HG03378 (cell line): ENCODE results near the gene RHEX.
A peak's percentile ranks its signal among the peaks of the same experiment; 100 is the strongest.
"Not testable (repeated sequence)": the region's sequence is repeated elsewhere in the genome, so short reads cannot be mapped to it uniquely, and the experiment has no call there.

Experiments used
- ATAC-seq: cut with Tn5 transposase; IDR thresholded peaks from one replicate; pipeline ENCODE4 v1.9.1; 2021; ENCODE audit warnings: mild to moderate bottlenecking, moderate library complexity; ENCODE audit not compliant: unreplicated experiment

RHEX gene, protein sequence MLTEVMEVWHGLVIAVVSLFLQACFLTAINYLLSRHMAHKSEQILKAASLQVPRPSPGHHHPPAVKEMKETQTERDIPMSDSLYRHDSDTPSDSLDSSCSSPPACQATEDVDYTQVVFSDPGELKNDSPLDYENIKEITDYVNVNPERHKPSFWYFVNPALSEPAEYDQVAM

DNA sequence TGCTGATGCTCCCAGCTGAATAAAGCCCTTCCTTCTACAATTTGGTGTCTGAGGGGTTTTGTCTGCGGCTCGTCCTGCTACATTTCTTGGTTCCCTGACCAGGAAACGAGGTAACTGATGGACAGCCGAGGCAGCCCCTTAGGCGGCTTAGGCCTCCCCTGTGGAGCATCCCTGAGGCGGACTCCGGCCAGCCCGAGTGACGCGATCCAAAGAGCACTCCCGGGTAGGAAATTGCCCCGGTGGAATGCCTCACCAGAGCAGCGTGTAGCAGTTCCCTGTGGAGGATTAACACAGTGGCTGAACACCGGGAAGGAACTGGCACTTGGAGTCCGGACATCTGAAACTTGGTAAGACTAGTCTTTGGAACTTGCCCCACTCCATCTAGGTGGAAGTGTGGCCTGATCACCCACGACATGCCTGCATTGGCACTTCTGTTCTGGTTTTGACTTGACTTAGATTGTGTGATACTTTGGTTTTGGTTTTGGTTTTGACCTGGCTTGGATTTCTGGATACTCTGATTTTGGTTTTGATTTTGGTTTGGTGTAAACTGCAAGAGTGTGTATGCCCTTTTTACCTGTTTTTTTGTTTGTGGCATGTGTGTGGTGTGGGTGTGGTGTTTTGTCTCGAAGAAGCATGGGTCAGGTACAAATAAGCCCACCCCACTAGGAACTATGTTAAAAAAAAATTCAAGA, at the start of gene RHEX:
Gene RHEX (plus strand): TSS at position 255 of the 692 bp plus-strand sequence. CDS start 44,656 bp downstream, outside the sequence.
- not testable (repeated sequence) for ATAC-seq

DNA sequence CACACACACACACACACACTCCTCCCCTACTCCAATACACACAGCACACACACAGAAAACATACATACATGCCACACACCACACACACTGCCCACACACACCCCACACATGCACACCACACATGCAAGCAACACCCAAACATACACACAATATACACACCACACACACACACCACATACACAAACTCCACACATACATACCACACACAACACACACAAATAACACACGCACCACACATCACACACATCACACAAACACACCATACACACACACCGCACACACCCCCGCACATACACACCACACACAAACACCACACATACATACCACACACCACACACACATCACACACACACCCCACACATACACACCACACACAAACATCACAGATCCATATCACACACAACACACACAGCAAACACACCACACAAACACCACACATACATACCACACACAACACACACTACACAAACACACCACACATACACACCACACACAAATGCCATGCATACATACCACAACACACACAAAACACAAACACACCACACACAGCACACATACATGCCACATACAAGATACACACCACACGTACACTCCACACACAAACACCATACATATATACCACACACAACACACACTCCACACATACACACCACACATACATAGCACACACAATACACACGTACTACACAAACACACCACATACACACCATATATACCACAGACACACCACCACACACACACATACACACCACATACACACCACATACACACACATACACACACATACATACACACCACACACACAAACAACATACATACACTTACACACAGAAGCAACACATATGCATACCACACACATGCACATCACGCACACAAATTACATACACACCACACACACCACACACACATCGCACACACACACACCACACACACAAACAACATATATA, 48.8 kb upstream of the RHEX start:
- no peak for ATAC-seq

DNA sequence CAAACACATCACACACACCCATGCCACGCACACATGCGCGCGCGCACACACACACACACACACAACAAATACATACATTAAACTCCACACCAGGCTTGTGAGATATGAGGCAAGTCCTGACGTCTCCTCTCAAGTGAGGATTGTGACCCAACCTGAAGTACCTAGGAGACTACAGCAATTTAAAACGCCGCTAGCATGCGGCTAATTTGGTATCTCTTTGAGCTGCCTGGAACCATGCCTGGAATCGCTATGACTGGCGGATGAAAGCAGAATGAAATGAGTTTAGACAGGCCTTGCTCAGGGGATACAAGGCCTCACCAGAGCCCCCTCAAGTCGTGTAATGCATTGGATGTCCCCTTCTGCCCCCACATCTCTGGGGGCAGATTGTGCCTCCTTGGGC, 48.1 kb upstream of the RHEX start:
- ATAC-seq: no peak

DNA sequence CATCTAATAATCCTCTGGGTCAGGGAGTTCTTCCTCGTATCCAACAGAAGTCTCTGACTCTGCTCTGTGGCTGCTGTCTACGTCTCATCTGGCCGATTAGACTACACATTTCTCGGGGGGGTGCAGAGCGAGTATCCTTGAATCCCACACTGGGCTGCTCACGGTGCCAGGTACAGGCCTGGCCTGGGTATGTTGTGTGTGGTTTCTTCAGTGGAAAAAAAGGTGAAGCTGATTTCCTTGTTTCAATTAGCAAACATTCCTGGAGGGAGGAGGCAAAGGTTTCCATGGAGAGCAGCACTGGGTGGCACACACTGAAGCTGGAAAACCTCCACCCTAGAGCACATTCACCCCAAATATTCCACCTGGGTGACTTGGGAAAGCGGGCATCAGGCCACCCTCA, 47.7 kb upstream of the RHEX start:
- no peak for ATAC-seq

DNA sequence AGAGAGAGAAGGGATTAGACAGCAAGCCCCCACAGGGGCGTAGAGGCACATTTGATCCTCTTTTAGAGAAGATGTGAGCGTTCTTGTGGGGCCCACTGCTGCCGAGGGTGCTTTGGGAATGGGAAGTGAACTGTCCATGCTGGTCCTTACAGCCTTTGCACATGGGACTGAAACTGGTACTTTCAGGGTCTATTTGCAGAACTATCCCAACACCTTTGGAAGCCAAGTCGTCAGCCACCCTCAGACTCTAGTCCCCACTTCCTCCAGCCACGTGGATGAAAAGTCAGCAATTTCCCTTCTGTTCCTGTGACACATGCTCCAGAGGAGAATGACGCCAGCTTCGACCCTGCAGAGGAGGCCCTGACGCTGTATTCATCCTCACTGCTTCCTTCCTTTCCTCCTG, 47.2 kb upstream of the RHEX start:
- no peak for ATAC-seq

DNA sequence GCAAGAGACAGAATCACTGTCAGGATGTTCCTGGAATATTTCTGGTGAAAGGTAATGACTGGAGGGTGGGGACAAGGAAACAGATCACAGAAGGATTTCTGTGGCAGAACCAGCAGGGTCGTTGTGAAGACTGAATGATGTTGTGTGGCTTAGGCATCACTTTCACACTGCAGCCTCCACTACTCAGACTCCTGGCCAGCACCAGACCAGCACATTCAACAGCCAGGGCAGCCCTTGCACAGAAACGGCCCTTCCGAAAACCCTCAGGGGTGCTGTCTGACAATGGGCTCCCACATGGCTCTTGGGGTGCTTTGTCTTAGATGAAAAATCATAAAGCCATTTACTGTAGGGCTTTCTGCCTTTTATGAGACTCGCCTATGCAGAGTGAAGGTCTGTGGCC, 46.0 kb upstream of the RHEX start:
- no peak for ATAC-seq

DNA sequence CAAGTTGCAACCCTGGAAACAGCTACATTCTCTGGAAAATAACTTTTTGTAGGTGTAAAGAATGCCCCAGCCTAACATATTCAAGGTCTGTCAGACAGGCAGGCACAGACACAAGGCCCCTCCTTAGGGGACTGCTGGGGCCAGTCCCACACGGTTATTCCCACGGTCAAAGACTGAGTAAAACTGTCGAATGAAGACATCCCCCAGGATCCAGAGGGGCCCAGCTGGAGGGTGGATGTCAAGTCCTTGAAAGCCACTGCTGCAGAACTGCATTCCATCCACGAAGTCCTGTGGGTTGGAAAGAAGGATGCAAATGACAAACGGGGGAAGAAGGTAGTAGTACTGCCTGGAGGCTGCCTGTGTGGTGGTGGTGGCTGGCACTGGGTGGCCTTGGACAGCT, 42.9 kb upstream of the RHEX start:
- no peak for ATAC-seq

DNA sequence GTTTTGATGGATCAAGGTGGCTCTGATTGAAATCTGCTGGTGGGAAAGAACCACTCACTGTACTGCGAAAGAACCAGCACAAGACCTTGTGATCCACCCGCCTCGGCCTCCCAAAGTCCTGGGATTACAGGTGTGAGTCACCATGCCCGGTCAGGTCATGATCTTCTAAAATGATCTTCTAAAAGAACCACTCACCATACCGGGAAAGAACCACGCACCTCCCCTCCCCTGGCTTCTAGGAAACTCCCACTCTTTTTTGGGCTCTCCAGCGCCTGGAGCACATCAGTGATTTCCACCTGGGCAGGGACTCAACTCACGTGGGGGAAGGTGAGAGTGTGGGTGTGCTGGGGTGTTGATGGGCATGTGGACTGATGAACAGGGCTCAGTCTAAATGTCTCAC, 41.9 kb upstream of the RHEX start:
- ATAC-seq: no peak

DNA sequence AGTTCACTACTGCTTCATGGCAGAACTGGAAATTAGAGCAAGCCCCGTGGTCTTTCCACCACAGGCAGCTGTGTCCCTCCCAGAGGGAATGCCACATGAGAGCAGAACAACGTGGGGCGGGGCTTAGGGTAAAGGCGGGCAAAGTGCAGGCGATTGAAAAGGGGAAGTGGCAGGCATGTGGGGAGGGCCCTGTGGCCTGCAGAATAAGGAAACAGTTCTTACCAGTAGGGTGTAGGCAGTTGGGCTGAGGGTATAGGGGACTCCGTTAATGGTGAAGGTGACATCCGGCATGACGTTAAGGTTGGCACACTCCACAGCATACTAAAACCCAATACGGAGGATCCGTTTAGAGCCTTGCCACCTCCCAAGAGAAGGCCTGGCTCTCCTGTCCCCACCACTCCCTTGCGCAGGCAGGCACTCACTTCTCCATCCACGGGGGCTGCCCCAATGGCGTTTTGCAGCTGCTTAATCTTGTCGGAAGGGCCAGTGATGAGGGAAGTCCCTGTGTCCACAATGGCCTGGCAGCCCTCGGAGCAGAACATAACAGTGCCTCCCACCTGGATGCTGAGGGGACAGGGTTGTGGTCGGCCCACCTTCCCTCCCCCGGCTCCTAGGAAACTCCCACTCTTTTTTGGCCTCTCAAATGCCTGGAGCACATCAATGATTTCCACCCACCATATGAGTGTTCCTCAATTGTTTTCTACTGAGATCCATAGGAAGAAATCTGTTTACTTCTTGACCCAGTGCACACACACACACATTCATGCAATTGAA, 40.7 kb upstream of the RHEX start:
- ATAC-seq: peak; percentile 93

DNA sequence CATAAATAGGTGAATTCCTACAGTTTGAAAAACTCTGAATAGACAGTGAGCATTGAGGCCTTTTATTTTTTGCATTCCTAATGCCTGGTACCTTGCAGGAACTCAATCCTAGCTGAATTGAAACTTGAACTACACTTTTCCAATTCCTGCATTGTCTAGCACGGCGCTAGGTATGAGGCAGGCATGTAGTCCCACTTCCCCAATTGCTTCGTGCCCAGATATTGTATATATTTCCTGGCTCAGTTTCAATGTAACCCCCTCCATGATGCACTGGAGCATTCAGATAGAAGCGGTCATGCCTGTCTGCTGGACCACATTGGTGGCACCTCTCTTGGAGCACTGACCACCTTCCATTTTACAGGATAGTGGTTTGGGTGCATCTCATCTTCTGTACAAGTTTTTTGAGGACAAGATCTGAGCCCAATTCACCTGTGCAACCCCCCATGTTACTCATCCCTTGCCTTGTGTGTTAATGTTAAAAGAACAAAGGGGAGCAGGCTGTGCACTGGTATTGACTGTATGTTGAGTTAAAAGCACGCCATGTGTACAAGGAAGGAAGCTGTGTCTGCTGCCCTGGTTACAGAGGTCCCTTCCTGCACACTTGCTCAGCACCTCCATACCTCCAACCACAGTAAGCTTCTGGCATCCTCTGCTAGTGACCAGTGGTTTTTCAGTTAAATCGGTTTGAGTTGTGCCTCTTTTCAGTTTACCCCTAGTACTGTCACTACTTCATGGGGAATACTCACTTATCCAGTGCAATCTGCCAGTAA, 39.8 kb upstream of the RHEX start:
- no peak for ATAC-seq

DNA sequence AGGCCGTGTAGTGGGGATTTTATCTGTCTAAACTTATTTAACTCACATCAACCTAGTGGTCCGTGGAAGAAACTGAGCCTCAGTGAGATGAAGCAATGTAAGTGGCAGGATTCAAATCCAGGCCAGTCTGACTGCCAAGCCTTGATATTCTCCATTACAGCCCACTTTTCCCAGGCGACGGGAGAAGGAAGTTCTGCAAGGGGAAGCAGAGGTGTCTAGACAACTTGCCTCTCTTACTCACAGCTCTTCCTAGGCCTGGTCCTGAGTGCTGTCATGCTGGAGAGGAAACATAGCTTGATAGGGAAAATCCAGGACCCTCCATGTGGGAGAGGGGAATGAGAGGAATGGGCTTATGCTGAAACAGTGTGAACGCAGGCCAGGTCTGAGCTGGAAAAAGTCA, 38.4 kb upstream of the RHEX start:
- ATAC-seq: no peak

DNA sequence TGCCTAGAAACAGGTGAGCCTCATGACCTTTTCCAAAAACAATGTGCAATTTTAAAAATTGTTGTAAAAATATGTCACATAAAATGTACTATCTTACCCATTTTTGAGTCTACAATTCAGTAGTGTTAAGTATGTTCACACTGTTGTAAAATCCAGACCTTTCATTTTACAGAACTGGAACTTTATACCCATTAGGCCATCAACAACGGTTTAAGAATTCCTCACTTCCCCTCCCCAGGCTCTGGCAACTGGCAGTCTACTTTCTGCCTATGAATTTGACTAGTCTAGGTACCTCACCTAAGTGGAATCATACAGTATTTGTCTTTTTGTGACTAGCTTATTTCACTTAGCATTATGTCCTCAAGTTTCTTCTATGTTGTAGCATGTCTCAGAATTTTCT, 37.9 kb upstream of the RHEX start:
- ATAC-seq: no peak

DNA sequence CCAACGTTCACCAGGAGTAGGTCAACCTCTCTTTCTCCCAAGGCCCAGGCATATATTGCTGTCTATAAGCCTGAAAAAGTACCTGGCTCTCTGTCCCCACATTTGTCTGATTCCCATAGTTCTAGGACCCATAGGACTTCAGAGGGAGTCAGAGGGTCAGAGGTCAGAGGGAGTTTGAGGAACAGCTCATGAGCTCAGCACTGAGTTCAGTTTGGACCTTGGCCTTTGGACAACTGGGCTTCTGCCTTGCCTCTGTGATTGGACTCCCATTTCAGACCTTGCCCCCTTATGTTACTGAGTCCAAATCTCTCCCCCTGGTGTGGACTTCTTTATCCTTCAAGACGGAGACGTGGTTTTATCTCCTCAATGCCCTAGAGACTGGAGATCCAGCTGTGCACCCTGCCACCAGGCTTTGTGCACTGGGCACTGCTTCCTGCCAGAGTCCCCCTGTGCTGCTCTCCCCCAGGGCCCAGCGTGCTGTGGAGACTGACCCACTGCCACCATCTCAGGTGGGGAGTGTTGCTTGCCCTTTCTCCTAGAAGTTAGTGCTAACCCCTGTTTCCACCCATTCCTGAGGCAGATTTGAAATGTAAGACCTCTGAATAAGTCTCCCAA, 32.5 kb upstream of the RHEX start:
- no peak for ATAC-seq

DNA sequence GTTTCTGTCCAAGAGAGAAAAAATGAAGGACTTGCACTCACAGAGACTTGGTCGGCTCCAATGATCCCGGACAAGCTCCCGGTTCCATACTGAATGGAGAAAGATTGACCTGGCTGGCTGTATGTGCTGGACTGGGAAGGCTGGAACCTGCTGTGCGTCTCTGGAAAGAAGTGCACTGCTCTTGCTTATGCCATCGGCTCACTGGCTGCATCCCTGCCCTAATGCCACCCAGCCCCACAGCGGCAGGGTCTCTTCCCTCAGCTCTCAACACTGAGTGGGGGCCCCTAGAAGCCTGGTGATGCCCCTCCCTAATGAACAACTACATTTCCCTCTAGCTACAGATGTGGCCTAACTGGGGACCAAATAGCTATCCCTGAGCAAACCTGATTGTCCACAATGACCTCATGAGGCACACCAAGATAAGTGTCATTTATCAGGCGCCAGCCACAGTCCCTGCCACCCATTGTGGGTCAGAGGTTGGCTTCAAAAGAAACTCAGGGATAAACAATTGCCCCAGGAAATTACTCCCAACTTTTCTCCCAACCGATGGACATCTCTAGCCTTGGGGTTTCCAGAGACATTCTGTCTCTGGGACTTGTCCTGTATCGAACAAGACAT, 31.9 kb upstream of the RHEX start:
- ATAC-seq: no peak

DNA sequence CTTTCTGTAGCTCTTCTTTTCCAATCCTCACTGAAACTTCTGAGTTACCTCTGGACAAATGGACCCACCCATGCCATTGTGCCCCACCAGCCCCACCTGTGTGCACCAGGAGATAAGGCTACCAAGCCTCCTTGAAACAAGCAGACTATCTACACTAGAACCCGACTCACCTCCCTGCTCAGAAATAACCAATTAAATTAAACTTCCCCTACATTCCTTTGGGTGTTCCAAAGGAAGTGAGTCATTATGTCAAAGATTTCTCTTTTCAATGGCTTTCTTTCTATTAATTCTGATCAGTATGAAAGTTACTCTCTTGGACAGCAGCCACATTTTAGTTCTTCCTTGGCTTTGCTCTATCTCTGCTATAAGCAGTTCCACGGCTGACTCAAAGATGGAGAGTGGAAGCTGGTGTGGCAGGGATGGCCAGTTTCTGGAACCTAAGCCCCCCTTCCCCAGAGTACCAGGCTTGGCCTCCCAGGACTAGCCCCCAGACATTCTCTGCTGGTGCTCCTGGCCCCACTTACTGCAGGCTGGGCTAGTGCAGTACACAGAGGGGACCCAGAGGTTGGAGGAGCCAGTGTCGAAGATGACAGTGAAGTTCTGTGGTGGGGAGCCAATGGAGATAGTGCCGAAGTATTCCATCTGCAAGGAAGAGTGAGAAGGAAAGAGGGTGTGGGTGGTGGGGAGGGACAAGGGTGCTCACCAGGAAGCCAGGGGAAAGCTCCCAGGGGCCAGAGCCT, 31.2 kb upstream of the RHEX start:
- no peak for ATAC-seq

DNA sequence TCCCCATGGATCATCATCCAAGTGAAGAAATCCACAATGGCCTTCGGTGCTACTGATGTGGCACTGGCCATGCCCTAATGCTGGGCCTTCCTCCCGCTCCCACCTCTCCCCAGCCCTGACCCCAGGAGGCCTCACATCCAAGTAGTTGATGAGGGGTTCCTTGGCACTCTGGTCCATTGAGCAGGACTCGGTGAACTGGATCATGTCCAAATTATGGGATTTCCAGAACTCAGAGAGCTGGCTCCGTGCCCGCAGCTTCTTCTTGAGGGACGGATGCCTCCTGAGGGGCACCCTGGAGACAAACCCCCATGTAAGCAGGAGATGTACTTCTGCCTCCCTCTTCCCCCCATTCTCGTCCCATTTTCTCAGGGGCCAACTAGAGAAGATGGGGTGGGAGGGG, 30.2 kb upstream of the RHEX start:
- ATAC-seq: no peak

DNA sequence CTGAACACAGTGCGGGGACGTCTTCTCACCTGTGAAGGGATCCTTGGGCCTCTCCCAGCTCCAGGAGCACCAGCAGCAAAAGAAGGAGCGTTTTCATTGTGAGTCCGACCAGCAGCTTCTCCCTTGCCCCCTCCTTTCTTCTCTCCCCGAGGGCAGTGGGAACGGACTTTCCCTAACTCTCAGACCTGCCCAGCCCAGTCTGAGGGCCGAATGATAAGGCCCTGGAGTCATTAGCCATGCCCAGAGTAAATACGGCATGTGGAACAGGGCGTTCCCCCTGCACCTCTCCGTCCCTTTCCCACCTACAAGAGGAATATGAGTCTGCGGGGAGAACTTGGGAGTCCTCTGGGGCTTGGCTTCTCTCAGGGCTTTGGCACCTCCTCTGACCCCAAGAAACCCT, 29.3 kb upstream of the RHEX start, which contains the start of gene CTSE:
Gene CTSE (minus strand): TSS at position 201 of the 400 bp plus-strand sequence. CDS start 104 bp downstream, at position 97.
- no peak for ATAC-seq

DNA sequence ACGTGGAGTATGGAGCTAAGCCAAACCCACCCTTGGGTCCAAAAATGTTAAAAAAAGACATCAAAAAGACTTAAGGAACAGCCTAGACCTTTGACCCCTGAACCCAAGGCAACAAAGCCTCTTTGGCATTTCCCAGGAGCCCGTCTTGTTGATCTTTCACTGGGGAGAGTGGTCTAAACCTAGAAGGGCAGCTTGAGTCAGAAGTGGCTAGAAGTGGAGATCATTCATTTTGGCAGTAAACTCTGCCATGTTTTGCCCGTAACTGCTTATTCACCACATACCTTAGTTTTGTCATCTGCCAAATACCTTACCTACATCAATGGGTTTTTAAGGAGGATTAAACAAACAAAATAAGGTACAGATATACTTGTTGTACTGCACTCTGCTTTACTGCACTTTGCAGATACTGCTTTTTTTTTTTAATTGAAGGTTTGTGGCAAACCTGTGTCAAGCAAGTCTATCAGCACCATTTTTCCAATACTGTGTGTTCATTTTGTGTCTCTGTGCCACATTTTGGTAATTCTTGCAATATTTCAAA, 27.6 kb upstream of the RHEX start:
- no peak for ATAC-seq
